ENCODE data around the gene GALNT2. TPM values are rescaled to one million over a fixed set of nuclear protein-coding genes. Genes with fewer than 3 reads are reported as not detected.

The GALNT2 gene
- total and polyA plus RNA-seq, 2 donors from 2014 or later = 20.2 to 59.2 TPM

DNA sequence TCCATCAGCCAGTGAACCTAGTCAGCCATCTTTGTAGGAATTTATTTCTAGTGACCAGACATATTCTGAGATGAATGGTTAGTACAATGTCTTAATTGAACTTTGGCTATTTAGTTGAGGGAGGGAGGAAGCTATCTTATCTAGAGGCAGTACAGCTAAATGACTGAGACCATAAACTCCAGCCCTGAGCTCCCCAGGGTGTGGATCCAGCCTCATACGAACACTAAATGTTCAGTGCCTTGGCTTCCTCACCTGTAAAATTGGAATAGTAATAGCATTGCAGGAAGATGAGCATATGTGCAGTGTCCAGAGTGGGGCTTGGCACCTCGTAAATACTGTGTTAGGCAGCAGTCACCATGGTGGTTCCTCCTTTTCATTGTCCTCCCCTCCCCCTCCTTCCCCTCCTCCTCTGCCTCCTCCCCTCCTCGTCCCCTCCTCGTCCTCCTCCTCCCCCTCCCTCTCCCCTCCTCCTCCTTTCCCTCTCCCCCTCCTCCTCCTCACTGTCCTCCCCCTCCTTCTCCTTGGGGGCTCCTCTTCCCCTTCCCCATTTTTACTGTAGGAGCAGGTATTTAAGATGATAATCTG, 108.2 kb downstream of the GALNT2 start:
- peaks cover 0 to 8% (median 0%) of the 10 kb centered on the region in 3 donors for H3K4me1 ChIP-seq (ENCODE audit: control insufficient read depth in 2 of 3, insufficient read depth in 2 of 3, low read depth in 1 of 3, low read length in 3 of 3)
- no peak overlapping the region for H3K9ac ChIP-seq (ENCODE audit: low read length in 3 of 3)
- FAIRE-seq (no peak), DNase-seq (peak in 1 of 5 donors; percentile 39)
- intact Hi-C loops (cut with DNase I) = no loop called here
- TF ChIP-seq, protein P1, sequence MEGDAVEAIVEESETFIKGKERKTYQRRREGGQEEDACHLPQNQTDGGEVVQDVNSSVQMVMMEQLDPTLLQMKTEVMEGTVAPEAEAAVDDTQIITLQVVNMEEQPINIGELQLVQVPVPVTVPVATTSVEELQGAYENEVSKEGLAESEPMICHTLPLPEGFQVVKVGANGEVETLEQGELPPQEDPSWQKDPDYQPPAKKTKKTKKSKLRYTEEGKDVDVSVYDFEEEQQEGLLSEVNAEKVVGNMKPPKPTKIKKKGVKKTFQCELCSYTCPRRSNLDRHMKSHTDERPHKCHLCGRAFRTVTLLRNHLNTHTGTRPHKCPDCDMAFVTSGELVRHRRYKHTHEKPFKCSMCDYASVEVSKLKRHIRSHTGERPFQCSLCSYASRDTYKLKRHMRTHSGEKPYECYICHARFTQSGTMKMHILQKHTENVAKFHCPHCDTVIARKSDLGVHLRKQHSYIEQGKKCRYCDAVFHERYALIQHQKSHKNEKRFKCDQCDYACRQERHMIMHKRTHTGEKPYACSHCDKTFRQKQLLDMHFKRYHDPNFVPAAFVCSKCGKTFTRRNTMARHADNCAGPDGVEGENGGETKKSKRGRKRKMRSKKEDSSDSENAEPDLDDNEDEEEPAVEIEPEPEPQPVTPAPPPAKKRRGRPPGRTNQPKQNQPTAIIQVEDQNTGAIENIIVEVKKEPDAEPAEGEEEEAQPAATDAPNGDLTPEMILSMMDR (IDR thresholded peaks at IDR 0.05; ENCODE audit: borderline replicate concordance, extremely low read depth, insufficient read depth) = no peak
- no peak overlapping the region for H3K4me3 ChIP-seq (ENCODE audit: low read length in 3 of 3)
- no peak overlapping the region for H3K27ac ChIP-seq (ENCODE audit: low read depth in 2 of 2, low read length in 2 of 2)
- peaks cover 0 to 2% (median 0%) of the 10 kb centered on the region in 3 donors for H3K36me3 ChIP-seq (ENCODE audit: control insufficient read depth in 2 of 3, insufficient read depth in 3 of 3, low read length in 3 of 3)
- no peaks in the 10 kb centered on the region for H3K9me3 ChIP-seq (ENCODE audit: control insufficient read depth in 2 of 3, insufficient read depth in 1 of 3, low read length in 3 of 3)
- H3K27me3 ChIP-seq (ENCODE audit: control insufficient read depth, insufficient read depth, low read length) = no peaks in the 10 kb centered on the region

DNA sequence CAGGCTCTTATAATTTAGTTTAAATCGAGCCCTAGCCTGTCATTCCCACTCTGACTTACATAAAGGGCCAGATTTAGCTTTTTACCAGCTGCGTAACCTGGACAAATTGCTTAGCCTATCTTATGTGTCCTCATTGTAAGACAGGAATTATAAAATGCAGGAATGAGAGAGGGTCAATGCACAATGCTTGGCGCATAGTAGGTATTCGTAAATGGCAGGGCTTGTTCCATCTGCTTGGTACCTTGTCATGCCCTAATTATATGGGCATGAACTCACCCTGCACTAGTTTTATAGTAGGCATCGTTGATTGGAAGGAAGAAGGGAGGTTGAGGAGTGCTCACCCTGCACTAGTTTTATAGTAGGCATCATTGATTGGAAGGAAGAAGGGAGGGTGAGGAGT, 108.8 kb downstream of the GALNT2 start:
- Histone ChIP-seq H3K4me1 (ENCODE audit: control insufficient read depth in 2 of 3, insufficient read depth in 2 of 3, low read depth in 1 of 3, low read length in 3 of 3) (peaks cover 0 to 2% (median 0%) of the 10 kb centered on the region in 3 donors), H3K27ac (ENCODE audit: low read depth in 2 of 2, low read length in 2 of 2) (no peak overlapping the region), H3K27me3 (ENCODE audit: control insufficient read depth, insufficient read depth, low read length) (no peaks in the 10 kb centered on the region), H3K9me3 (ENCODE audit: control insufficient read depth in 2 of 3, insufficient read depth in 1 of 3, low read length in 3 of 3) (no peaks in the 10 kb centered on the region), H3K9ac (ENCODE audit: low read length in 3 of 3) (no peak overlapping the region), H3K4me3 (ENCODE audit: low read length in 3 of 3) (no peak overlapping the region), H3K36me3 (ENCODE audit: control insufficient read depth in 2 of 3, insufficient read depth in 3 of 3, low read length in 3 of 3) (peaks cover 0 to 2% (median 0%) of the 10 kb centered on the region in 3 donors)
- TF ChIP-seq, protein P1 (IDR thresholded peaks at IDR 0.05; ENCODE audit: borderline replicate concordance, extremely low read depth, insufficient read depth) = no peak
- FAIRE-seq (no peak), DNase-seq (peak in 1 of 5 donors; percentile 15)
- intact Hi-C loops (cut with DNase I) = no loop called here

DNA sequence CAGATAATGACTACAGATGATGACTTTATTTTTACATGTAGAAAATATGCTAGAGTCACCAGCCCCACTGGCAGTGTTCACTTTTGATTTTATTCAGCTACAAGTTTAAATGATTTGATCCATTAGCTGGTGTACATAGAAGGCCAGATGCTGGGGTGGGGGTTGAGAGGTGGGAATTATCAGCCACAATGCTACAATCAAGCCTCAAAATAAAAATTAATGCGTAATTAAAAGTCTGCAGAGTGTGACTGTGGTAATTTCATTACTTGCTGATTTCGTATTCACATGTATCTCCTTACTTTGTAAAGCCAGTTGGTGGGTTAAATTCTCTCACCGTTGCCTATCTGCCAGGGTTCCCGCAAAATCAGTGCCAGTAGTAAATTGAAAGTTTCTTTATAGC, 109.3 kb downstream of the GALNT2 start:
- H3K9me3 ChIP-seq (ENCODE audit: control insufficient read depth in 2 of 3, insufficient read depth in 1 of 3, low read length in 3 of 3) = no peaks in the 10 kb centered on the region
- H3K36me3 ChIP-seq (ENCODE audit: control insufficient read depth in 2 of 3, insufficient read depth in 3 of 3, low read length in 3 of 3) = peaks cover 0 to 2% (median 0%) of the 10 kb centered on the region in 3 donors
- no peak overlapping the region for H3K27ac ChIP-seq (ENCODE audit: low read depth in 2 of 2, low read length in 2 of 2)
- no peaks in the 10 kb centered on the region for H3K4me1 ChIP-seq (ENCODE audit: control insufficient read depth in 2 of 3, insufficient read depth in 2 of 3, low read depth in 1 of 3, low read length in 3 of 3)
- no peak overlapping the region for H3K9ac ChIP-seq (ENCODE audit: low read length in 3 of 3)
- no peaks in the 10 kb centered on the region for H3K27me3 ChIP-seq (ENCODE audit: control insufficient read depth, insufficient read depth, low read length)
- TF ChIP-seq, protein P1 (IDR thresholded peaks at IDR 0.05; ENCODE audit: borderline replicate concordance, extremely low read depth, insufficient read depth) = no peak
- no peak overlapping the region for H3K4me3 ChIP-seq (ENCODE audit: low read length in 3 of 3)
- intact Hi-C loops (cut with DNase I) = no loop called here
- DNase-seq (peak in 1 of 5 donors; percentile 11), FAIRE-seq (no peak)

Measured in kidney (tissue), 14 donors.